ENCODE results near the gene MAST2. TPM values are rescaled to one million over a fixed set of nuclear protein-coding genes. Genes with fewer than 3 reads are reported as not detected.

The MAST2 gene
- total RNA-seq, 3 donors from 2014 or later = 90.0 to 158 (median 100.0) TPM

- TF ChIP-seq CTCF (IDR thresholded peaks at IDR 0.05) = no peak
- Histone ChIP-seq H3K9me3 (no peaks in the 10 kb centered on the region), H3K36me3 (ENCODE audit: low read depth) (peaks cover 4% of the 10 kb centered on the region), H3K4me1 (ENCODE audit: low read depth) (no peaks in the 10 kb centered on the region), H3K4me3 (no peak overlapping the region)
- no peak for DNase-seq
- intact Hi-C loops (cut with DNase I, micrococcal nuclease) = no loop called here
- no peak for ATAC-seq
These were observed 208.8 kb downstream of the MAST2 start for GRCh38 chr1:46012236-46012635.

- no peak for ATAC-seq
These were observed 210.2 kb downstream of the MAST2 start for GRCh38 chr1:46013581-46013980.

GRCh38 chr1:46017876-46018503 lies 214.6 kb downstream of the MAST2 start:
- Histone ChIP-seq H3K4me3 (no peak overlapping the region), H3K4me1 (ENCODE audit: low read depth) (no peaks in the 10 kb centered on the region), H3K9me3 (no peaks in the 10 kb centered on the region), H3K36me3 (ENCODE audit: low read depth) (no peaks in the 10 kb centered on the region)
- ATAC-seq (no peak), DNase-seq (peak in 1 of 3 donors; percentile 25)
- no peak for TF ChIP-seq CTCF (IDR thresholded peaks at IDR 0.05)
- intact Hi-C loops (cut with DNase I, micrococcal nuclease) = no loop called here

More at GRCh38 chr1:46013581-46013980, 210.2 kb downstream of the MAST2 start:
- no peaks in the 10 kb centered on the region for H3K9me3 ChIP-seq
- TF ChIP-seq CTCF (IDR thresholded peaks at IDR 0.05) = no peak
- H3K4me1 ChIP-seq (ENCODE audit: low read depth) = no peaks in the 10 kb centered on the region
- DNase-seq = no peak
- peaks cover 4% of the 10 kb centered on the region for H3K36me3 ChIP-seq (ENCODE audit: low read depth)
- no peak overlapping the region for H3K4me3 ChIP-seq
- intact Hi-C loops (cut with DNase I, micrococcal nuclease) = no loop called here

GRCh38 chr1:46019348-46019747 lies 215.9 kb downstream of the MAST2 start:
- ATAC-seq = no peak
- H3K9me3 ChIP-seq = no peaks in the 10 kb centered on the region
- no peaks in the 10 kb centered on the region for H3K4me1 ChIP-seq (ENCODE audit: low read depth)
- H3K36me3 ChIP-seq (ENCODE audit: low read depth) = no peaks in the 10 kb centered on the region
- intact Hi-C loops (cut with DNase I, micrococcal nuclease) = no loop called here
- TF ChIP-seq CTCF (IDR thresholded peaks at IDR 0.05) = no peak
- DNase-seq = no peak
- H3K4me3 ChIP-seq = no peak overlapping the region

- H3K4me1 ChIP-seq (ENCODE audit: low read depth) = no peaks in the 10 kb centered on the region
- ATAC-seq = peak; percentile 16
- no peak for TF ChIP-seq CTCF (IDR thresholded peaks at IDR 0.05)
- no peaks in the 10 kb centered on the region for H3K9me3 ChIP-seq
- no peak for DNase-seq
- H3K36me3 ChIP-seq (ENCODE audit: low read depth) = no peaks in the 10 kb centered on the region
- intact Hi-C loops (cut with DNase I, micrococcal nuclease) = no loop called here
- no peak overlapping the region for H3K4me3 ChIP-seq
These were observed 216.6 kb downstream of the MAST2 start for GRCh38 chr1:46020010-46020409.
